Measurements from ENCODE around the gene ANKS1B.

- no peak for TF ChIP-seq POLR2A (IDR thresholded peaks at IDR 0.05; ENCODE audit: low read length)
- TF ChIP-seq GATA1 (IDR thresholded peaks at IDR 0.05; ENCODE audit: low read depth, low read length) = no peak
Measured at GRCh38 chr12:98893675-98894411, 1090.9 kb downstream of the ANKS1B start.

Measured in erythroblast (primary cell).